Endothelial cell of umbilical vein (primary cell): ENCODE results near the gene PLA2G4E. TPM values are rescaled to one million over a fixed set of nuclear protein-coding genes. Genes with fewer than 3 reads are reported as not detected.

Experiments
- BruUV-seq: library from RNA; stranded (reverse); fragments of 400-500 nt; replicated peaks from 2 replicates; lab custom pipeline; 2021; lab: Mats Ljungman, UMichigan
- CTCF ChIA-PET: fragments of 300-600, 350-600 bp; sonication (Branson Sonifier 250); formaldehyde crosslinking; loops from one replicate; lab custom pipeline; 2021; ENCODE audit warnings: antibody characterized with exemption, inconsistent platforms; lab: Charles Lee
- POLR2A ChIA-PET: fragments of 300-600, 350-600 bp; sonication (Branson Sonifier 250); formaldehyde crosslinking; loops from one replicate; lab custom pipeline; 2021; ENCODE audit warnings: antibody characterized with exemption, inconsistent platforms; lab: Charles Lee
- DNase-seq: peaks from one replicate; pipeline ENCODE4 v3.0.0-alpha.2; 2011; ENCODE audit warnings: low read depth, low spot score
- FAIRE-seq: peaks from 2 replicates; lab custom pipeline; 2011; peaks lifted over from hg19 to GRCh38; lab: Jason Lieb, UNC
- H2AFZ ChIP-seq: 2 replicates; pipeline ENCODE4 v1.6.0; 2012; ENCODE audit warnings: low read depth, low read length, control low read depth, inconsistent platforms
- H3K27ac ChIP-seq: 2 replicates; pipeline ENCODE4 v1.5.1; 2011; ENCODE audit warnings: low read depth, mild to moderate bottlenecking, control low read depth, low read length, moderate library complexity; ENCODE audit not compliant: insufficient read depth
- H3K27me3 ChIP-seq, 2 experiments: 2 replicates each; pipeline versions ENCODE4 v1.6.0 to v1.6.1; 2011; ENCODE audit warnings: low read length in 2 of 2, mixed read lengths in 1 of 2; ENCODE audit not compliant: control insufficient read depth in 2 of 2, insufficient read depth in 2 of 2
- H3K36me3 ChIP-seq, 2 experiments: 2 replicates in 1 of 2; 3 replicates in 1 of 2; pipeline ENCODE4 v1.5.1; 2011; ENCODE audit warnings: low read length in 2 of 2, mild to moderate bottlenecking in 1 of 2, moderate library complexity in 1 of 2; ENCODE audit not compliant: control insufficient read depth in 2 of 2, insufficient read depth in 2 of 2; ENCODE audit errors: extremely low read depth in 1 of 2
- H3K4me1 ChIP-seq: 3 replicates; pipeline ENCODE4 v1.5.1; 2011; ENCODE audit warnings: mild to moderate bottlenecking, low read length; ENCODE audit not compliant: control insufficient read depth, insufficient read depth; ENCODE audit errors: extremely low read depth
- H3K4me2 ChIP-seq: 2 replicates; pipeline ENCODE4 v1.6.1; 2011; ENCODE audit warnings: low read length, control low read depth, mixed read lengths; ENCODE audit not compliant: insufficient read depth
- H3K4me3 ChIP-seq, 3 experiments: fragments of 200-600 bp in 1 of 3; sonication (generic), shearing (Covaris generic) in 1 of 3; replicated peaks in 1 of 3; 2 replicates each; pipeline ENCODE4 v1.5.1; 2011 to 2016; ENCODE audit warnings: control low read depth in 3 of 3, low read length in 3 of 3, mild to moderate bottlenecking in 2 of 3, inconsistent platforms in 1 of 3, low read depth in 1 of 3, moderate library complexity in 1 of 3; ENCODE audit not compliant: insufficient read depth in 1 of 3
- H3K79me2 ChIP-seq: 2 replicates; pipeline ENCODE4 v1.6.0; 2012; ENCODE audit warnings: low read length, inconsistent platforms; ENCODE audit not compliant: control insufficient read depth, insufficient read depth
- H3K9ac ChIP-seq: replicated peaks from 2 replicates; pipeline ENCODE3; 2011; ENCODE audit warnings: low read length, control low read depth; ENCODE audit not compliant: insufficient read depth; ENCODE audit errors: extremely low read depth
- H3K9me1 ChIP-seq: replicated peaks from 3 replicates; pipeline ENCODE4 v1.6.0; 2011; ENCODE audit warnings: mild to moderate bottlenecking, low read length; ENCODE audit not compliant: control insufficient read depth, insufficient read depth; ENCODE audit errors: extremely low read depth
- H3K9me3 ChIP-seq: replicated peaks from 2 replicates; pipeline ENCODE4 v1.5.1; 2012; ENCODE audit warnings: low read length, inconsistent platforms; ENCODE audit not compliant: control insufficient read depth, insufficient read depth
- H4K20me1 ChIP-seq: replicated peaks from 2 replicates; pipeline ENCODE3; 2011; ENCODE audit warnings: mild to moderate bottlenecking, low read length; ENCODE audit not compliant: control insufficient read depth, insufficient read depth; ENCODE audit errors: extremely low read depth
- CTCF ChIP-seq, 2 donors: IDR thresholded peaks; 1 replicate in 1 of 2; 2 replicates in 1 of 2; pipeline ENCODE4 v1.5.1; 2011; ENCODE audit warnings: low read length in 2 of 2, mild to moderate bottlenecking in 2 of 2, moderate library complexity in 2 of 2, control low read depth in 1 of 2, inconsistent platforms in 1 of 2, low read depth in 1 of 2; ENCODE audit not compliant: insufficient read depth in 1 of 2; ENCODE audit errors: extremely low read depth in 1 of 2
- EZH2 ChIP-seq: IDR thresholded peaks from 2 replicates; pipeline ENCODE4 v1.6.1; 2012; ENCODE audit warnings: borderline replicate concordance, low read depth, mild to moderate bottlenecking, moderate library complexity, low read length, inconsistent platforms; ENCODE audit not compliant: severe bottlenecking
- FOS ChIP-seq: IDR thresholded peaks from 2 replicates; pipeline ENCODE4 v1.6.1; 2011; ENCODE audit warnings: mild to moderate bottlenecking, low read length, moderate library complexity, borderline replicate concordance; ENCODE audit not compliant: insufficient read depth
- GATA2 ChIP-seq: IDR thresholded peaks from 2 replicates; pipeline ENCODE4 v1.7.0; 2011; ENCODE audit warnings: low read depth, mild to moderate bottlenecking, moderate library complexity, mixed read lengths, low read length; ENCODE audit not compliant: insufficient read length, insufficient read depth
- JUN ChIP-seq: IDR thresholded peaks from 2 replicates; pipeline ENCODE4 v1.6.1; 2011; ENCODE audit warnings: borderline replicate concordance, low read depth; ENCODE audit not compliant: insufficient read length, insufficient read depth
- MAX ChIP-seq: IDR thresholded peaks from 2 replicates; pipeline ENCODE4 v1.6.1; 2011; ENCODE audit not compliant: insufficient read depth, insufficient read length
- MYC ChIP-seq: IDR thresholded peaks from one replicate; pipeline ENCODE4 v1.6.1; 2011; ENCODE audit warnings: mild to moderate bottlenecking, low read depth, low read length
- POLR2A ChIP-seq: IDR thresholded peaks from 2 replicates; pipeline ENCODE4 v1.6.1; 2012; ENCODE audit warnings: low read depth, mild to moderate bottlenecking, control low read depth, low read length
- POLR2AphosphoS5 ChIP-seq: IDR thresholded peaks from 2 replicates; pipeline ENCODE4 v1.6.1; 2012; ENCODE audit warnings: low read depth, mild to moderate bottlenecking, control low read depth, low read length, moderate library complexity; ENCODE audit not compliant: insufficient read depth
- dilution Hi-C: fragments of 300-500 bp; cut with MboI; formaldehyde crosslinking; loops from one replicate; pipeline ENCODE4 v1.15.0; 2019; ENCODE audit warnings: low sequenced_read_pairs; ENCODE audit not compliant: extremely low pct_ligation_motif_present
- intact Hi-C: fragments of 100-400 bp; cut with micrococcal nuclease; formaldehyde crosslinking; loops from one replicate; pipeline ENCODE4 v1.10.0; 2022
- polyA plus RNA-seq, 4 experiments: library from polyadenylated mRNA; depleted of rRNA in 3 of 4; stranded (reverse) in 3 of 4; unstranded in 1 of 4; fragments of >200 nt; gene quantifications; 2 replicates each; pipeline versions ENCODE4 v1.2.1 to v1.2.3, GENCODE V29; 2011 to 2012; ENCODE audit warnings: missing spikeins in 1 of 4
- total RNA-seq: library from RNA; stranded (reverse); gene quantifications from 2 replicates; pipeline ENCODE4 v1.2.3, GENCODE V29; 2021

PLA2G4E gene
- total and polyA plus RNA-seq, 2 donors (not counting 3 experiments of a cell fraction or from before 2014, with no cell fraction given): not detected

- Histone ChIP-seq H3K36me3 (no peaks in the 10 kb centered on the region), H3K4me2 (no peak overlapping the region), H2AFZ (no peak overlapping the region), H3K27ac (no peak overlapping the region), H3K27me3 (peaks cover 8 to 10% of the 10 kb centered on the region in 2 experiments), H3K9me1 (no peaks in the 10 kb centered on the region), H3K4me3 (no peak overlapping the region), H3K9ac (no peak overlapping the region), H3K4me1 (no peaks in the 10 kb centered on the region), H3K9me3 (no peaks in the 10 kb centered on the region), H3K79me2 (no peaks in the 10 kb centered on the region), H4K20me1 (no peaks in the 10 kb centered on the region)
- intact Hi-C loops (no loop called here), dilution Hi-C loops (no loop called here)
- no peak for TF ChIP-seq GATA2
- no peak for TF ChIP-seq MYC
- no peak for TF ChIP-seq CTCF (IDR thresholded peaks at IDR 0.05; ENCODE audit: extremely low read depth in 1 of 2, insufficient read depth in 1 of 2, low read depth in 1 of 2, low read length in 2 of 2)
- ChIA-PET POLR2A (no interaction called here), CTCF (no interaction called here)
- DNase-seq (no peak), FAIRE-seq (no peak)
- BruUV-seq: no TSS peak
Observed at GRCh38 chr15:42048080-42048820, 27.4 kb upstream of the PLA2G4E start.

GRCh38 chr15:42046597-42046996, 25.8 kb upstream of the PLA2G4E start:
- Histone ChIP-seq H3K79me2 (no peaks in the 10 kb centered on the region), H3K4me1 (no peaks in the 10 kb centered on the region), H3K9me1 (no peaks in the 10 kb centered on the region), H4K20me1 (no peaks in the 10 kb centered on the region), H3K9ac (no peak overlapping the region), H3K27me3 (peaks cover 4 to 8% of the 10 kb centered on the region in 2 experiments), H3K27ac (no peak overlapping the region), H3K9me3 (no peaks in the 10 kb centered on the region), H3K4me2 (no peak overlapping the region), H3K4me3 (no peak overlapping the region), H3K36me3 (no peaks in the 10 kb centered on the region), H2AFZ (no peak overlapping the region)
- FAIRE-seq (no peak), DNase-seq (no peak)
- intact Hi-C loops: no loop called here
- BruUV-seq: no TSS peak
- TF ChIP-seq MYC (no peak), POLR2A (no peak), CTCF (IDR thresholded peaks at IDR 0.05; ENCODE audit: extremely low read depth in 1 of 2, insufficient read depth in 1 of 2, low read depth in 1 of 2, low read length in 2 of 2) (no peak), JUN (no peak), EZH2 (no peak), MAX (no peak), POLR2AphosphoS5 (no peak), GATA2 (no peak), FOS (no peak)
- ChIA-PET CTCF (interaction anchor here (0.6 to 1.4 kb wide), 5 partner anchors 18 to 91 kb away, joined by 3 read pairs; no protein-coding TSS in a partner anchor), POLR2A (no interaction called here)
- dilution Hi-C loops: no loop called here
